GM21717 (cell line): ENCODE data around the gene BTBD9.

ENCODE experiments used
- ATAC-seq: cut with Tn5 transposase; IDR thresholded peaks from one replicate; pipeline ENCODE4 v1.9.1; 2021; ENCODE audit warnings: mild to moderate bottlenecking, moderate library complexity; ENCODE audit not compliant: unreplicated experiment

The BTBD9 gene

DNA sequence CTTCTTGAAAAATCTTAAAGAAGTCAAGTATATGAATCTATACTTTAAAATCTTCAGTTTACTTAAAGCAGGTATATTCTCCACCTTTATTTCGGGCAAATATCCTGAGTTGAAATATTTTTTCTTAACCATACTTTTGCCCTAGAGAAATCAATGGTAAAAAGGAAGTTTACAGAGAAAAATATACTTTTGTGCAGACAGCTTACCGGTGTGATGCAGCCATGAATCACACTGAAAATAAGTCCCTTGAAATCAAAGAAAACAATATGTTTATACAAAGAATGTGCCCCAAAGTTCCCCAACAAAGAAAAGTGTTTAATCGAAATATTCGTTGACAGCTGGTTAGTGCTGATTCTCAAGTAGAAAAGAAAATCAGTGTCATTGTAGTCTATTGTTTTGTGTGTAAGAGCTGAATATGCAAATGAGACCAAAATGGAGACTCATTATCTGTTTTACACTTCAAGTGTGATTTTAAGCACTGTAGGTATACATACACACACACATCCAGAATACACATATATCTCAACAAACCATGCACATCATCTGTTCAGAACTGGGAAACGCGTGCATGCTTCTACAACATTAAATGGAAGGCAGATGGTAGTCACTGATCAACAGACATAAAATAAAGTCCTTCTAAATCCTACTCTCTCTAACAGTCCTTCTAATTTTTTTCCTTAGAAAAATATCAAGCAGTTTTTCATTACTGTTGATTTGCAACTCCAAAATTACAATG is 73.3 kb downstream of the BTBD9 start:
- ATAC-seq = no peak

DNA sequence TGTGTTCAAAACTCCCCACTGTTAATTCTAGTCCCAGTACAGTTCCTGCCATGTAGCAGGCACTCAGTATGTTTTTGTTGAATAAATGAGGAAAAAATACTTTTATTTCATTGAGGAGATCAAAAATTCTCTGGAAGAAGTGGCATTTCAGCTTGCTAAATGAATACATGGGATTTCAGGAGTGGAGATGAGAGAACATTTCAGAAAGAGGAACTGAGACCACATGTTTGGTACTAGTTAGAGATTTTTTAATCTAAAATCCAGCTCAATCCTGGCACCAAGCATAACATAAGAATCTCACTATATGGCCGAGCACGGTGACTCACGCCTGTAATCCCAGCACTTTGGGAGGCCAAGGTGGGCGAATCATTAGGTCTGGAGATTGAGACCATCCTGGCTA is 75.4 kb downstream of the BTBD9 start:
- ATAC-seq = no peak

DNA sequence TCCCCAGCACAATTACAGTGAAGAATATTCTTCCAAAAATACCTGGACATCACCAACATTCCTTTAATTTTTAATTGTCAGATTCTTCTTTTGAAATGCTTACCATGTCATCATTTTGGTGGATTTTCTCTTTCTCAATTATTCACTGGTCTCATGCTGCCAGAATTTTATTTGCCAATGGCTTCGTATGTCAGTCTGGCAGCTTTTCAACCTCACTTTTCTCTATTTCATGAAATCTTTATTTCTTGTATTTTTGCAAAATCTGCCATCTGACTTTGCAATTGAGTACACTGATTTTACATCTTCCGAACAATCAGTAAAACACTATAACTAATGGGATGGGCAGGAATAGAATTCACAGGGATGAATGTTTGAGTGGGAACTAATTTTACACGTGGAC is 84.1 kb downstream of the BTBD9 start:
- no peak for ATAC-seq

DNA sequence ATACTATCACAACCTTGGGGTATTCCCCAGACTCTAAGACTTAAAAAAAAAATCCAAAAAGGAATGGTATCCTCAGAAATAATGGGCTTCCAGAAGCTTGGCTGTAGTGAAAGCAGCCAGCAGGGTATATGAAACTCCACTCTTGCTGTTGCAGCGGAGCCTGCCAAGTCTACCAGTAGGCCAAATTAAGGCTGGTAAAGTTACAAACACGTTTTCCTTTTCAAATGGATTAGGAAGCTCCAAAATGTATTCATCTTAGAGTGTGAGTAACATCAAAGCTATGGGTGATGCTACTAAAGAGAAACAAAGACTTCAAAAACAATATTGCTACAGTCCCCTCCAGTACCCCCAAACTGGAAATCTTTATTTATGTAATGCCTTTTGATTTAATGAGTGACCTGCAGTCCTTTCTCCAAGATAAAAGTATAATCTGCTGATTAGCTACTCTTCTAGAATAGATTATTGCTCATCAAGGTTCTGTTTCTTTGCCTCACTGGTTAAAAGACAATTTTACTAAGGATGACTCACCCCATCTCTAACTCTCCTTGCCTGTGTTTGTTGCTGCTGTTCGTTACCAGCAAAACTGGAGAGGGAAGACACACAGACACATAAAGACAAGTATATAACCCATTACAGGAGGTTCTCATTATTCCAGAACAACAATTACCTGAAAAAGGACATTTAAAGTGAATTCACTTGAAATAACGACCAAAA is 84.9 kb downstream of the BTBD9 start:
- no peak for ATAC-seq

DNA sequence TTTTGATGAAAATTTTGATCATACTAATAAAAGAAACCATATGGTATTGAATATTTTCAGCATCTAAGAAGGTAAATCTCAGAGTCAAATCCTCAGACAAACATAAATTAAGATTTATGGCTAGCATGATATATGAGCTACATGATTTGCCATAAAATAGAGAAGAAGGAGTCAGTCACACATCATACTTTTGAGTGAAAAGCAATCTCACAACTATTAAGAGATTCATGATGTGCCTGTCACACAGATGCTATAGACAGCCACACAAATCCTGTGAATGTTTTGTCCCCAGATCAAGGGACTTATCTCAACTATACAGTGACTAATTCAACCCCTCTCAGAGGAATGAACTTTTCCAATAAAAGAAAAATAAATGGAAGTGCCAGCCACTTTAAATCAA is 85.7 kb downstream of the BTBD9 start:
- ATAC-seq = no peak

DNA sequence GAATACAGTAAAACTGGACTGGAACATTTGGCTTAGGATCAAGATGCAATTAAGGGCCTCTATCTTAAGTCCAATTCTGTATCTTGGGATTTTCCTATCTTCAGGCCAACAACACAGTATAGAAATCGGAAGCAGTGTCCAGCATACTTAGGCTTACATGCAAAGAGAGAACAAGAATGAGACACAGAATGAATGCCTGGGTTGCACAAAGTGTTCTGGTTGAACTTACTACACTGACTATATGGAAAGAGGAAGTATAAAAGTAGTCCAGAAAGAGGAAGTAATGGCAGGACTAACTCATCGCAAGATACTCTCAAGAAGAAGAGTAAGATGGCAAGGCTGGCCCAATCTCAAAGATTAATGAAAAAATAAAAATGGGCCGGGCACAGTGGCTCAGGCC is 87.6 kb downstream of the BTBD9 start:
- ATAC-seq = no peak

DNA sequence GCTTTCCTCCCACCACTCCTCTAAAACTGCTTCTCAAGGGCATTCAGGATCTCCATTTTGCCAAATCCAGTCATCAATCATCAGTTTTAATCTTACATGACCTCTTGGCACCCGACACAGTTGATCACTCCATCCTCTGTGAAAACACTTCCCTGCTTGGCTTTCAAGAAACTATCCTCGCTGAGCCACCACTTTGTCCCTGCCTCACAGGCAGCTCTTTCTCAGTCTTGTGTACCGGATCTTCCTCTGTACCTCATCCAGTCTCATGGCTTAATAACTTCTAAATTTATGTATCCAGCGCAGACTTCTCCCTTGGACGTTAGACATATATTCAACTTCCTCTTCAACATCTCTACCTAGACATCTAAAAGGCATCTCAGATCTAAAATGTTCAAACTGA is 89.9 kb downstream of the BTBD9 start:
- ATAC-seq = no peak

DNA sequence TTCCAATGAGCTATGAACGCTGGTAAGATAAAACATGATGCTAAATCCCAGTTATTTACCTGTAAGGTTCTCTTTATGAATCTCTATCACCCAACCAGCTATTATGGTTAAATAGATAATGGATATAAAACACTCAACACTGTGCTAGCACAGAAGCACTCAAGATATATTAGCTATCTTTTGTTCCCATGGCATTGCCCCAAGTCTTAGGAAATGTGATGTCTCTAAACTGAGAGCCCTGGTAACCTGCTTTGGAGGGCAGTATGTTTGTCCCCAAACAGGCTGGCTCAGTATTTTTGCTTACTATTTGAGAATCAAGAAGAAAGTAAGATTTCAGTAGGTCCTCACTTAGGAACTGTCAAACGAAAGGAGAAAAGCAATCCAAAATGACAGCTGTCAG is 90.5 kb downstream of the BTBD9 start:
- ATAC-seq = no peak

DNA sequence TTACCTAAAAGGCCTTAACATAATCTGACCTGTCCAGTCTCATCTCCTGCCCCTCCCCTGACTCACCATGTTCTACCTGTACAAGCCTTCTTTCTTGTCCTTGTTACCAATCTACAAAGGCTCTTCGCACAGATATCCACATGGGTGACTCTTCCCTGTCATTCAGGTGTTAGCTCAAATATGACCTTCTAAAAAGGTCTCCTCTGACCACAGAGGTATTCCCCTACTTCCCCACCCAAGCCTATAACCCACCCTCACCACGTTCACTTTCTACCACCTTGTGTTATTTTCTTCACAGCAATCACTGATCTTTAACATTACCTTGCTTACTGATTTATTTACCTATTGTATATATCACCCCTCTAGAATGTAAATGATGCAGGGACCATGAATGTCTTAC is 96.7 kb downstream of the BTBD9 start:
- no peak for ATAC-seq

DNA sequence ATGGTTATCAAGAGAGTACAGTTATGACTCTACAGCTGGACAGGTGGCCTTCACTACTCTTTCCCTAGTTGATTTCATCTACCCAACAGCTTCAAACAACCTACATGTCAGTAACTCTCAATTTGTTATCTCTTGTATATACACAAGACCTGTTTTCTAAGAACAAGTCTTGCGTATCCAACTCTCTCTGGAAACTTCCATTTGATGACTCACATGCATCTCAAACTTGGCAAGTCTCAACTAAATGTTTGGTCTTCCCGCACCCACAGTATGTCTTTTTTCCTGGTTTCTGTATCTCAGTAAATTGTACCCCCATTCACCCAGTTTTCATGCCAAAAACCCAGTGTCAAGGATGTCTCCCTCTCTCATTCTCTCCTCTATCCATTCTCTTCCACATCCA is 97.7 kb downstream of the BTBD9 start:
- no peak for ATAC-seq

DNA sequence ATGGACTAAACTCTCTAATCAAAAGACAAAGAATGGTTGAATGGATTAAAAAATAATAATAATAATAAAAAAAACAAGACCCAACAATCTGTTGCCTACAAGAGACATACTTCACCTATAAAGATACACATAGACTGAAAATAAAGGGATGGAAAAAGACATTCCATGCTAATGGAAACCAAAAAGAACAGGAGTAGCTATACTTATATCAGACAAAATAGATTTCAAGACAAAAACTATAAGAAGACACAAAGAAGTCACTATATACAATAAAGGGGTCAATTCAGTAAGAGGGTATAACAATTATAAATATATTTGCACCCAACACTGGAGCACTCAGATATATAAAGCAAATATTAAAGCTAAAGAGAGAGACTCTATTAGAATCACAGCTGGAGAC is 106.7 kb downstream of the BTBD9 start:
- no peak for ATAC-seq

DNA sequence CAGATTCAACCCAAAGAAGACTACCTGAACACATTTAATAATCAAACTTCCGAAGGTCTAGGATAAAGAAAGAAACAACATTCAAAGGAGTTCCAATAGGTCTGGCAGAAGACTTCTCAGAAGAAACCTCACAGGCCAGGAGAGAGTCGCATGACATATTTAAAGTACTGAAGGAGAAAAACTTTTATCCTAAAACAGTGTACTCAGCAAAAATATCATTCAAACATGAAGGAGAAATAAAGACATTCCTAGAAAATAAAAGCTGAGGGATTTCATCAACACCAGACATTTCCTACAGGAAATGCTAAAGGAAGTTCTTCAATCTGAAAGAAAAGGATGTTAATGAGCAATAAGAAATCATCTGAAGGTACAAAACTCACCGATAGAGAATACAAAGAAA is 108.6 kb downstream of the BTBD9 start:
- no peak for ATAC-seq

DNA sequence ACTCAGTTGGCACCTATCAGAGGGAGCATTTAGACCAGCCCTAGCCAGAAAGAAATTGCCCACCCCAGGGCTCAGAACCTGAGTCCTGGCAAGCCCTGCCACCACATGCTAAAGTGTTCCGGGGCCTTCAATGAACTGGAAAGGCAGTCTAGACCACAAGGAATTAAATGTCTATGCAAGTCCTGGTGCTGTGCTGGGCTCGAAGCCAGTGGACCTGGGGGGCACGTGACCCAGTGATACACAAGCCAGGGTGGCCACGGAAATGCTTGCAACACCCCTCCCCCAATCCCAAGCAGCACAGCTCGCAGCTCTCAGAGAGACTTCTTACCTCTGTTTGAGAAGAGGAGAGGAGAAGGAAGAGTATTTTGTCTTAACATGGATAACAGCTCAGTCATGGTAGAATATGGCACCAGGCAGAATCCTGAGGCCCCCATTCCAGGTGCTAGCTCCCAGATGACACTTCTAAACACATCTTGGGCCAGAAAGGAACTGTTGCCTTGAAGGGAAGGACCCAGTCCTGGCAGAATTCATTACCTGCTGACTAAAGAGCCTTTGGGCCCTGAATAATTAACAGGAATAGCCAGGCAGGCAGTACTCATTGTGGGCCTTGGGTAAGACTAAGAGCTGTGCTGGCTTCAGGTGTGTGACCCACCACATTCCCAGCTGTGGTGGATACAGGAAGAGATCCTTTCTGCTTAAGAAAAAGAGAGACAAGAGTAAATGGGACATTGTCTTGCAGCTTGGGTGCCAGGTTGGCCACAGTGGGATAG is 111.3 kb downstream of the BTBD9 start:
- no peak for ATAC-seq

DNA sequence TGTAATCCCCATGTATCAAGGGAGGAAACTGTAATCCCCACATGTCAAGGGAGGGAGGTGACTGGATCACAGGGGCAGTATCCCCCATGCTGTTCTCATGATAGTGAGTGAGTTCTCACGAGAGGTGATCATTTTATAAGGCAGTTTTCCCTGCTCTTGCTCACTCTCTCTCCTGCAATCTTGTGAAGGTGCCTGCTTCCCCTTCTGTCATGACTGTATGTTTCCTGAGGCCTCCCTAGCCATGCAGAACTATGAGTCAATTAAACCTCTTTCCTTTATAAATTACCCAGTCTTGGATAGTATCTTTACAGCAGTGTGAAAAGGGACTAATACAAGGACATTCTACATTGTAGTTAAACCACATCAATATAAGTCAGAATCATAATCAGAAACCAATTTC is 112.4 kb downstream of the BTBD9 start:
- no peak for ATAC-seq

DNA sequence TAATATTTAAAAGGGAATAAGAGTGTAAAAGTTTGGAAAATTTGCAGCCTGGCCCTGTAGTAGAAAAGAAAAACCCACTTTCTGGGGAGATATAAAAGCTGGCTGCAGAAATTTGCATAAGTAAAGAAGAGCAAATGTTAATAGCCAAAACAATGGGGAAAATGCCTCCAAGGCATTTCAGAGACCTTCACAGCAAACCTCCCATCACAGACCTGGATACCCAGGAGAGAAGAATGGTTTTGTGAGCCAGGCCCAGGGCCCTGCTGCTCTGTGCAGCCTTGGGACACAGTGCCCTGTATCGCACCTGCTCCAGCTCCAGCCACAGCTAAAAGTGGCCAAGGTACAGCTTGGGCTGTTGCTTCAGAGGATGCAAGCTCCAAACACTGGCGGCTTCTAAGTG is 113.8 kb downstream of the BTBD9 start:
- ATAC-seq = no peak

DNA sequence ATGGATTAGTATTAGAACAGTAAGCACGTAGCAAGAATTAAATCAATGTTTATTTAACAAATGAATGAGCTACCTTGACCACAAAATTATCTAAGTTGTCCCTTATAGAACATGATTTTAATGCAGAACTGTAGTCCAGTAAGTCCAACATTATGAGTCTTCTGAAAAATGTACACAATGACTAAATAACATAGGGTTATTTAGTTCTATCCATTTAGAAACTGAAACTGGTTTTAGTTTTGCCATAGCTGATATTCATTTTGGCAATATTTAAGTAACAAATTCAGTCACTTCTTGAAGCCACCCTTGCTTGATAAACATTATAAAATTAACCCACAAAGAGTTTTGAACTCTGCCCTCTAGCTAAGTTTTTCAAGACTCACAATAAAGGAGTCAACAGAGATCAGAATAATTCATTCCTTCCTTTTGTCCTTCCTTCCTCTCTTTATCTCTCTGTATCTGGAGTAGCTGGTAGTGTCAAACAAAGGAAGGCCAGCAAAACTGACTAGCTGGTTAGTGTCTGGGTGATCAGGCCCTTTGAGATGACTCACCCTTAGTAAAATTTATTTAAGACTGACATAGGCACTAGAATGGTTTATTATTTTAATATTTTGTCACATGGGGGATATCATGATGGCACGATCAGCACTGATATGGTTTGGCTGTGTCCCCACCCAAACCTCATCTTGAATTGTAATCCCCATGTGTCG is 115.1 kb downstream of the BTBD9 start:
- ATAC-seq = no peak

DNA sequence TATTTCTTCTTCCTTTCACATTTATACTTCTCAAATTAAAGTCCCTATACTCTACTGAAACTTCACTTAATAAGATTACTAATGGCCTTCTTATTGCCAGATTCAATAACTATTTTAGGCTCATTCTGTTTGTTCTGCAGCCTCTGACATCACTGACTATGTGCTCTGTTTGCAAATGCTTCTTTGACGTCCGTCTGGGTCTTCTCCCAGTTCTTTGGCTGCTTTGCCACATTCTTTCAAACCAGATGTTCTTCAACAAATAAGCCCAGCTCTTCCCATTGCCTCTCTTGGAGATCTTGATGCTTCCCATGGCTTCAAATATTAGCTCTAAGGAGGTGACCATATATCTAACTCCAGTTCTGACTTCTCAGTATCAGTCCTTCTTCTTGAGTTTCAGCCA is 117.4 kb downstream of the BTBD9 start:
- no peak for ATAC-seq

DNA sequence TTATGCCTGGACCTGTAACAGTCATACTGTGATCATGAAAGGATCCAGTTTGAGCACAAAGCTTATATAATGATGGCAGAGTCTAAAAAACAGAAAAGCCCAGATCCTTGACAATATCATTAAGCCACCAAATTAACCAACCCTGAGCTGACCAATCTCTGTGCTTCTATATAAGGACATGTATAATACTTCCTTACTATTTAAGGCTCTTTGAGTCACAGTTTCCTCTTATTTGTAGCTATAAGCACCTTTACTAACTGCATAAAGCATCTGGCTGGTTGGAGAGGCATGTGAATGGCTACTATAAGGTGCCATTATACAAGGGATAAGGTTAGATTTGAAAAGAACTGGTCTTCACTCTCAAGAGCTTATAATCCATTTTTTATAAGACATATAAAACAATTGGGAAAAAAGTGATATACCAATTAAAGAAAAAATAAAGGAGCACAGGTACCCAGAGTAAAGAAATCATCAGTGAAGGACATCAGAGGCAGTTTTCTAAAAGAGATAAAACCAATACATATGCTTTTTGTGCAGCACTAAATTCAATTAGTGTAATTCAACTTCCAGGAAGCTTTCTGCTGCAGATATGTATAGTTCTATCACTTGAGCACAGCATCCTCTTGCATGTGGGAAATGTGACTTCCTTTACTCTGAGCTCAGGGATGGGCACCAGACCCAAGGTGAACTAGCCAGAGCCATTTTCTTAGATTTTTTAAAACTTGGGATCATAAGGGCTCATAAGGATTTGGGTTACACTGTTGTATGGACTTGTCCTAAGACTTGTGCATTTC is 121.0 kb downstream of the BTBD9 start:
- ATAC-seq = no peak

DNA sequence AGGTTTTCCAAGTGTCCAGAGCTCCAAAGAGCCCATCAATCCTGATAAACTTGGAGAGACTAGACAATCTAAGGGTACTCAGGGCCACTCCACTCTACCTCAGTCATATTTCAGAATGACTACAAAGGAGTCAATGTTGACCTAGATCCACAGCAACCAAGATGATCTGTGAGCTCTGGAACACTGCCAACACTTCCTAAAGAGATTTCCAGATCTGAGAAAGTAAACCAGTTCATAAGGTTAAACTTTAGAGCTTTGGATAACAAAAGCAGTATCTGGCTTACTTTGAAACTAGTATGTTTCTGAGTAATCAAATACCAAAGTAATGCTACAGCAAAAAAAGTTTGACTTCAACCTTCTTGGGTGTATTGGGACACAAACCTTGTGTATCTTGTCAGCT is 122.7 kb downstream of the BTBD9 start:
- ATAC-seq = no peak

DNA sequence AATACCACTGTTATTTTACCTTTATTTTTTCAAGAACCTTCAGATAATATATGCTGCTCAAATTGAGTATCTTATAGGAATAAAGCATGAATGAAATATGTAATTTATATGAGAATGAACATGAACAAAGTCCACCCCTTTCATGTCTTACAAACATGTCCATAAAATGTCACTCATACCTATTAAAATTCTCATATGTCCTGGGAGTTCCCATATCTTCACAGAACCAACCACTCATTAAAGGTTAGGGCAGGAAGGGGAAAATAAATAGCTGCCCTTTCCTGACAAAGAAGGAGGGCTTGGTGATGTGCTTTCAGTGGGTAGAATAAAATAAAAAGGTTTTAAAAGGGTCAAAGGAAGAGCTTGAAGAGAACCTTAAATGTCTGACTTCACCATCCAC is 125.3 kb downstream of the BTBD9 start:
- no peak for ATAC-seq

DNA sequence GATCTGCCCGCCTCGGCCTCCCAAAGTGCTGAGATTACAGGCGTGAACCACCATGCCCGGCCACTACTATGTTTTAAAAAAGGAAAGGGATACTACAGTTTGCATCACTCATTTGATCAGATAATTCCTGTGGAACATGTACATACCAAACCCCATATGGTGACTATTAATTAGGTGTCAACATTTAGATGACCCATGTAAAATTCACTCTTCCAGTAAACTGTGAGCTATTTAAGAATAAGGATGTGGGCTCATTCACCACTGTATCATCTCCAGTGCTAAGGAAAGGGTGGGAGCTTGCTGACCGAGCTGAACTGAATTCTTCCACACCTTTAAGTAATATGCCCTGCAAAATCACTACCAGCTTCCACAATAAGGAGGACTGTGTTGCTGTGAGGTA is 127.5 kb downstream of the BTBD9 start:
- ATAC-seq = no peak
